AG09319 (cell line): ENCODE data around the gene AIPL1.

Experiments used
- DNase-seq: peaks from one replicate; pipeline ENCODE4 v3.0.0-alpha.2; 2010; ENCODE audit warnings: low read depth; ENCODE audit errors: extremely low read depth
- CTCF ChIP-seq: IDR thresholded peaks from 2 replicates; pipeline ENCODE4 v1.5.1; 2011; ENCODE audit warnings: low read depth, mild to moderate bottlenecking, inconsistent platforms, low read length, moderate library complexity

Gene AIPL1

GRCh38 chr17:6444571-6445335 lies 9.8 kb upstream of the AIPL1 start:
- DNase-seq: no peak

GRCh38 chr17:6443692-6444570 lies 9.0 kb upstream of the AIPL1 start, which contains the start of gene PIMREG:
Gene PIMREG, plus strand, starts transcription at chr17:6444455. Its CDS starts 656 bp downstream, at chr17:6445111.
- no peak for TF ChIP-seq CTCF
- peak; percentile 76 for DNase-seq

More at GRCh38 chr17:6444571-6445335, 9.8 kb upstream of the AIPL1 start:
- no peak for TF ChIP-seq CTCF

GRCh38 chr17:6442775-6443174 lies 7.9 kb upstream of the AIPL1 start:
- no peak for DNase-seq
- no peak for TF ChIP-seq CTCF

DNA sequence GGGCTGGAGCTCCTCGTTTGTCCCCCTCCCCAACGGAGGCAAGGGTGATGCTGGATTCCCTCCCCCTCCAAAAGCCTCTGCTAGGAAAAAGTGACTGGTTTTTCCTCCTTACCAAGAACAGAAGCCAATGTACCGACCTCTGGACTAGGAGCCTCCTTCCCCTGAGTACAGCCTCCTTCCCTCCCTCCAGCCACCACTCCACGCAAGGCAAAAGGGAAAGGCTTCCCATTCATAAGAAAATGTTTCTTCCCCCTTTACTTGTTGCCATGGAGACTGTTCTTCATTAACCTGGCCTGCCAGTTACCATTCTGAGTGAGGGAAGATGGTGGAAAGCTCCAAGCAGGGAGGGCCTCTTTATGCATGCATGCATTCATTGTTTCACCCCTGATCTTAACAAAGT lies 5.0 kb upstream of the AIPL1 start:
- DNase-seq: no peak
- TF ChIP-seq CTCF: no peak

GRCh38 chr17:6437956-6438355 lies 3.0 kb upstream of the AIPL1 start:
- DNase-seq: no peak
- TF ChIP-seq CTCF: no peak

DNA sequence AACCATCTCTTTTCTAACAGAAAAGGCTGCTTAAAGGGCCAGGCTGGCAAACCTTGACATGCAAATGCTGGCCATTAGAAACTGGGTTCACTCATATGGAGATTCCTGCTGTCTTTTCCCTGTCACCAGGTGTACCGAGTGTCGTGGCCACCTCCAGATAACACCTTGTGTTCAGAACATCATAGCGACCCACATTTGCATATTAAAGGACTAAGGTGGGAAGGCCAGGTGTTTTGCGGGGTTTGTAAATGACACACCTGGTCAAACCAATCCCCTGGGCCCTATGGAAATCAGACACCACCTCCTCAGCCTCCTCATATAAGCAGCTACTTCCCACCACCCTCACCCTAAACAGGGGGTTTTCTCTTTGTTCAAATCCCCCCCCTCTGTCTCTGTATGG lies 2.5 kb upstream of the AIPL1 start:
- DNase-seq: no peak
- no peak for TF ChIP-seq CTCF

- TF ChIP-seq CTCF: peak; percentile 87
These were observed 1.0 kb upstream of the AIPL1 start for GRCh38 chr17:6435968-6436367.

More at GRCh38 chr17:6435968-6436367, 1.0 kb upstream of the AIPL1 start:
- no peak for DNase-seq
